ENCODE measurements around the gene HAUS3.
"Not testable (repeated sequence)": the region's sequence is repeated elsewhere in the genome, so short reads cannot be mapped to it uniquely, and the experiment has no call there.

The HAUS3 gene

GRCh38 chr4:2275546-2276251, 33.8 kb upstream of the HAUS3 start:
- DNase-seq (ENCODE audit: low spot score), result no peak

DNA sequence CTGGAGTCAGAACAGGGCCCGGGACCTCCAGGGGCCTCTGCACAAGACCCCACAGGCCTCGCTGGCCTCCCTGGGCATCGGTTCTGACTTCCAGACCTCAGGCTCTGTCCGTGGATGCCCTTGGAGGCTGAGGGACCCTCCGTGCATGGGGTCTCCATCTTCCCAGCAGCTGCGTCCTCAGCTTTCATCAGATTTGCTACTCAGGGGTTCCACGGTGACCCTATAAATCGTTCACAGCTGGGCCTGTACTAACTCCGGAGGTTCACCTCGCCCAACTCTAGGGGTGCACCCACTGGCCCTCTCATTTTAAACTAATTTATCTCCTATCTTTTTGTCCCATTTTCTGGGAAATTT, 33.1 kb upstream of the HAUS3 start:
- not testable (repeated sequence) for DNase-seq (ENCODE audit: low spot score)

GRCh38 chr4:2274320-2275043, 32.6 kb upstream of the HAUS3 start:
- no peak for DNase-seq (ENCODE audit: low spot score)

DNA sequence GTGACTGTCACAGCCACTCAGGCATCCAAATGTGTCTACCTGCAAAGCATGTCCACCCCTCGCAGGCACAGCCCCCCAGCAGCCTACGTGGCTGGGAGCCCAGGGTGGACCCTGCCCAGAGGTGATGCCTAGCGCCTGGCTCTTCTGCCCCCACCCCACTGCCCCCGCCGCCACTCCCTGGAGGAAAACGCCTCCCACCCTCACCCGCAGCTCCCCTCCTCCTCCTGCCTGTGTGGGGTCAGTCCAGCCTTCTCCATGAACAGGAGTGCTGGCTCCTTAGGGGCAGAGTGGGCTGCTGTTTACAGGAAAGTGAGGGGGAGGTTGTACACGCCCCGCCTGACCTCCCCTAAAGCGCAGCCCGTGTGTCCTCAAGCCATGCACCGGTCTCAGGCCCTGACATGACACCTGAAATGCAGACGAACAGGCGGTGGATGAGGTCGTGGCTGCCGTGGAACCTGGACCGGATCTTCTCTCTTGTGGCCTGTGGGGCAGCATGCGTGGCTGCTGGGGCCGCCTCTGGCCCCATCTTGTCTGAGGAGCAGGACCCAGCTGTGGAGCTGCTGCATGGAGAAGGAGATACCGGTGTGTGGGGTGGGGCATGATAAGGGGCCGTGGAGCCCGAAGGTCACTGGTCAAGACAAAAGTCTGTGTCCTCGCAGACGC, 31.9 kb upstream of the HAUS3 start:
- no peak for DNase-seq (ENCODE audit: low spot score)

DNA sequence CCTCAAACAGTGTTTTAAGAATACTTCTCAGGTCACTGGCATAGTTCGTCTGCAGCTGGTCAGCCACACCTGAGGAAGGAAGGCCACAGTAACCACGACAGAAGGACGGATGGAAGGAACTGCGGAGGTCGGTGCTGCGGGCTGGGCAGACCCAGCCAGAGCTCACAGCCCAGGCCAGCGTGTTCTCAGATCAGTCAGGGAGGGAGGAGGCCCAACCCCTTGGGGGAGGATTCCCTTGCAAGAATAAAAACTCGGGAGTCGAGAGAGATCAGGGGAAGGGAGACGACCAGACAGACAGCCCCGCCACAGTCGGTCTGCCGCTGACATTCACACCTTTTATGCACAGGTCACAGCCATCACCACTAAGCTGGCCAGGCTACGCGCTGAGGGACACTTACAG, 31.3 kb upstream of the HAUS3 start:
- DNase-seq (ENCODE audit: low spot score), result no peak

DNA sequence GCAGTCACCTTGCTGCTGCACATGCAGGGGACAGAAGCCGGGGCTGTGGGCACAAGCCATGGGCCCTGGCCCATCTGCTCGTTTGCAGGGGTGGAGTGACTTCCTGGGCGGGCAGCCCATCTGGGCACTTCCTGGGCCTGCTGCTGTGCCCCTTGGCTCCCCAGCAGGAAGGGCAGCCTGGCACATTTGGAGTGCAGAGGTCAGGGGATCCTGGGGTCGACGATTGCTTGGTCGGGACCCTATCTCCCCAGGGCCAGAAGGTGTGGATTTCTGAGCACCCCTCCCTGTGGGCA, 30.9 kb upstream of the HAUS3 start:
- DNase-seq (ENCODE audit: low spot score), result no peak

- DNase-seq (ENCODE audit: low spot score), result no peak
Observed at GRCh38 chr4:2272026-2272827, 30.3 kb upstream of the HAUS3 start.

GRCh38 chr4:2271279-2272025, 29.5 kb upstream of the HAUS3 start:
- no peak for DNase-seq (ENCODE audit: low spot score)

DNA sequence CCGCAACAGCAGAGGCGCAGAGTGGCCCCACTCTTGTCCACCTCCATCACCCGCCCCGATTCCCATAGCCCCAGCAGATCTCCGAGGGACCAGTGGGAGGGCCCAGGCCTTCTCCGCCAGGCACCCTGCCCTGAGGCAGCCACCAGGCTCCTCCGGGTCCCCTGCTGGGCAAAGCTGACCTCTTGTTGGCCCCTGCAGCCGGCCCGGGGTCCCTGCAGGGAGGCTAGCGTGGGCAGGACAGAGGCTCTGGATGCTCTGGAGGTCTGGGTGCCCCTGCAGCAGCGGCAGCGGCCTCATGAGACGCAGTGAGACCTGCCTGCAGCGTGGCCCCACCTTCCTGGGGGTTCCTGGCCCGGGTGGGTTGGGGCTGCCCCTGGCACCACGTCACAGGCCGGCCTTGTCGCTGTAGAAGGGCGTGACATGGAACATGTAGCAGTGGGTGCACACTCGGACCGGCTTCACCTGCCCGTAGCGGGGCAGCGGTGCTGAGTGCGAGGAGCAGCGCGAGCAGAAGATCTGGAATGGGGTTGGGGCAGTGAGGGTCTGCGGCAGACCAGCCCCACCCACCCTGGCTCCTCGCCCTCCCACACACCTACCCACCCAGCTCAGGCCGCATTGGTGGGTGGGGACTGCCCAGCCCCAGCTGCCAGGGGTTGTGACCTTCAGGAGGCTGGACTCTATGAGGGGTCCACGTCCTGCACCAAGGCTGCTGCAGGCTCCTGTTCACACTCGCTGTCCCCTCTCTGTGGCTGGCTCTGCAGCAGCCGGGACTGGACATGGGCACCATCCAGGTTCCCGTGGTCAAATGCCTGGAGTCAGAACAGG, 28.6 kb upstream of the HAUS3 start:
- DNase-seq (ENCODE audit: low spot score), result no peak

- DNase-seq (ENCODE audit: low spot score), result no peak
Observed at GRCh38 chr4:2269618-2270163, 27.8 kb upstream of the HAUS3 start.

DNA sequence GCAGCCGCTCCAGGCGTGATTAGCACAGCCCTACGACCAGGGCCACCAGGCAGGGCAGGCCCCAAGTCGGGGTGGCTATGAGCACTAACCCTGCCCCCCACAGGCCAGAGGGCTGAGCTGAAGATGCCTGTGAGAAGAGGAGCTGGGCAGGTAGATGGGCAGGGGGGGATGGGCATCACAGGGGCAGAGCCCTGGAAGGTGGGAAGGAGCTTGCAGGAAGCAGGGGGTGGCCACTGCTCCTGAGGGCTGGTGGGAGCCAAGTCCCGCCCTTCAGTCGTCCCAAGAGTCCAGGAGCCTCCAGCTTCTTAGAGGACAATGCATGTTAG, 27.2 kb upstream of the HAUS3 start:
- DNase-seq (ENCODE audit: low spot score), result no peak

DNA sequence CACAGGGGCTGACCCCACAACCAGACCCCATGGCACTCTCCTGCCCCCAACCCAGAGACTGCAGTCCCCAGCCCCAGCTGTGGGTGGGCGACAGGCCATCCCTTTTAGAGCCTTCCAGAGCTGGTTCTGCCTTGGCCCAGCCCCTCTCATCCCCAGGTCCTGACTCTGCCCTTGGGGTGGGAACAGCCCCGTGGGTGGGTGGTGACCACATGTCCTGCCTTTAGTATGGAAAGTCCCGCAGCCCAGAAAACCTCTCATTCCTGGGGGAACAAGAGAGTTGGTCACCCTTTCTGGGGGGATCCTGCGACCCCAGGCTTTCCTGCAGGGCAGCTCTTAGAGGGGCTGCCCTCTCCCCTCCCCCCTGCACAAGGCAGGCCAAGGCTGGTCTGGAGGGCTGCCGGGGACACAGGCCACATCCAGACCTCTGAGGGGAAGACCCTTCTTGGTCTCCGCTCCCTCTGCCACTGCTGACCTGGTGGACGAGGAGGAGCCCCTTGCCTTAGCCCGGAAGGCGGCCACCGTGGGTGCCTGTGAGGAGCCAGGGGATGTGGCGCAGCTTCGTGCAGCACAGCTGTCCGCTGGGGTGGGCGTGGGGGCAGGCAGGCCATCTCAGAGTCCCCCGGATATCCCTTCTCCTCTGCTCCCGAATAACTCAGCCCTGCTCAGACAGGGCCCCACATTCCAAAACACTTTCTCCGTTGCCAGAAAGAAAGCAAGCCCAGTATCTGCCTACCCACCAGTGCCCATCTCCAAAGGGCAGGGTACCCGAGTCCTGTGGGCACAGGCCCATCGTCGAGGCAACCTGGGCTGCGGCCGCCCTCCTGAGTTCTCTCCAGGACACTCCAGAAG, 26.7 kb upstream of the HAUS3 start:
- no peak for DNase-seq (ENCODE audit: low spot score)

DNA sequence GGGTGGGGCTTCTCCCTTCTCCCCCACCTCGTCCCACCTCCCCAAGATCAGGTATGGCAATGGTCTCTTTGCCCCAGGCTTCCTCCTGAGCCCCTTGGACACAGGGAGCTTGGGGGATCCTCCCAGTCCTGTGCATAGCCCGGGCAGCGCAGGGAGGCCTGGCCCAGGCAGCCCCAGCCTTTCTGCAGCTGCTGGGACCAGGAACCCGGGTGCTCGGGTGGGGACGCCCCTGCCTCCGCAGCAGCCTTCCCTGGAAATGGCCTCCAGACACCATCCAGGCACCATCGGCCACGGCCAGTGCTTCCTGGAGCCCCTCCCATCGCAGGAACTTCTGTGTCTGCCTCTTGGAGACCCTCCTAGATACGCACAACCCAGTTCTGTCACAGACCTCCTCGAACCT, 25.9 kb upstream of the HAUS3 start:
- DNase-seq (ENCODE audit: low spot score), result no peak

DNA sequence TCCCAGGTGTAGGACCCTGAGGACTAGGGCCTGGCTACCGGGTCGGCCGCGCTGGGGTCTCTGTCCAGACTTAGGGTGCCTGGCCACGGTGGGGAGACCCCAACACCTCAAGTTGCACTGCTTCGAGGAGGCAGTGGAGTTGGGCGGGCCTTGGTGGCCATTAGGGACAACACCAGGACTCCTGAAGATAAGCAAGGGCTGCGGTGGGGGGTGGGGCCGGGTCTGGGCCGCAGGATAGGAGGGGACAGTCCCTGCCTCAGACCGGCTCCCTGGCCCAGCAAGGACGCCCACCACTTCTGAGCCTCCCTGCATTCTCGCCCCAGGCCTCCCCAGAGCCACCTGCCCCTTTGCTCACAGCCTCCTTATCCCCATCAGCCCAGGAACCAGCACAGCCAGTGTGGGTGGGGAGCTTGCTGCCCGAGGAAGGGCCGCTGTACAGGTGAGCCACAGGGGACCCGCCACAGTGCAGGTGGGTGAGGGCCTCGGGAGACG, 25.4 kb upstream of the HAUS3 start:
- no peak for DNase-seq (ENCODE audit: low spot score)

DNA sequence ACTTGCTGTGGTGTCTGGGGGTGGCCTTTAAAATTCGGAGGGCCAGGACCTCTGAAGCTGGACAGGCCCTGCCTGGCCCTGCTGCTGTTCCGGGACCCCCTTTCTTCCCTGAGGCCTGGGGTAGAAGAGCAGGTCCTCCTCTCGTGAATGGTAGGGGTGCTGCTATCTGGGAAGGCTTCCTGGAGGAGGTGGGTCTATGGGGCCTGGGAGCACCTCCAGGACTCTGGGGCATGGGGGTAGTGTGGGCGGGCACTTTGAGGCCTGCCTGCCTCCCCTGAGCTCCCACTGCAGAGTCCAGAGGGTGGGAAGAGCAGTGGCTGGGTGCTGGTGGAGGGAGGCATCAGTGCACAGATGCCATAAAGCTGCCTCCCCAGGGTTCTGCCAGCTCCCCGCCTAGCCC, 24.9 kb upstream of the HAUS3 start:
- no peak for DNase-seq (ENCODE audit: low spot score)

DNA sequence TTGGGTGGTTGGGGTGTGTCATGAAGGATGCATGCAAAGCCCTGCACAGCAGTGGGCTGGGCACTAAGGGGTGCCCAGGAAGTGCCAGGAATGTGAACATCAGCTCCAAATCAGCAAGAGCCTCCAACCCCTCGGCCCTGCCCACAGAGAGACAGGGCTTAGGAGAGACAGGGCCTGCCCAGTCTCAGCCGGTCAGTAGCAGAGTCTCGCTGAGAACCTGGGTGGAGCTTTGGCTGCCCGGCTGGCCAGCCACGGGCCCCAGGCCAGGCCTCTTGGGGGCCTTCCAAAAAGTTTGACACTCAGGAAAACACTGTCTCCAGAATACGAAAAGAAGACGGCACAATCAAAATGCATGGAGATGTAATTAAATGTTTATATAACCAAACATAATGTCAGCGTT, 24.3 kb upstream of the HAUS3 start:
- peak; percentile 49 for DNase-seq (ENCODE audit: low spot score)

DNA sequence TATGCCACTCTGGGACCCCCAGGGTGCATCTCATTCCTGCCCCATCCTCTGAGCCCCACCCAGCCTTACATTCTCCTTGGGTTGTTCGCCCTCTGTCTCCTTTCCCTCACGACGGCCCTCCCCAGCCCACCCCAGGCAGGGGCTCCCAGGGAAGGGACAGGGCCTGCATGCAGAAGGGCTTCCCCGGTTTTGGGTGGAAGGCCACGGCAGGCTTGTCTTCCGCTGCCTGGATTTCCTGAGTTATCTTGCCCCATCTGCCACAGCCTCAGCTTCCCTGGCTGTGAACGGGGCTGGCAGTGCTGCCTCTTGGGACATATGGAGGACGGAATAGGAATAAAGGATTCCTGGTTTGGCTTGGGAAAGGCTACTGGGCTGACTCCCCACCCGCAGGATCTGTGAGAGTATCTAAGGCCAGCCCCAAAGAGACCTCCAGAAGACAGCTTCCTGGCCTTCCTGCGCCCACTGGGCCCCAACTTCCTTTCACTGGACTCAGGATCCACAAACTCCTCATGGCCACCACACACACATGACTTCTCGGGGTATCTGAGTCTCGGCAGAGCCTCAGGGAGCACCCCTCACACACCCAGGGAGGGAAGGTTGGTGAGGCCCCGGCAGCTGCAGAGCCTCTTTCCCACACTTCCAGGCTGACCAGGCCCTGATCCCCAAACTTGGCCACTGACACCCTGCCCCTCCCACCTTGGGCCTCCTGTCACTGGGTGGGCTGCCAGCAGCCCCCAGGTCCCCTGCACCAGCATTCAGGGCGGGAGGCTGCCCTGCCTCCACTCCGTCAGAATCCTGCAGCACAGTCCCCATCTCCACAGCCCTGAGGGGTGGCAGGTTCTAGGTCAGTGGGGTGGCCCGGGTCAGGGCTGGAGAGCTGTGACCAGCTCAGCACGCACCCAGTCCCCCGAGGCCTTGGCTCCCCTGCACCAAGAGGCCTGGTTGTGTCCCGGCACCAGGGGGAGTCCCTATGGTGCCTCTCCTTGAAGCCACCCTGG, 23.5 kb upstream of the HAUS3 start:
- no peak for DNase-seq (ENCODE audit: low spot score)

GRCh38 chr4:2264481-2265041, 22.6 kb upstream of the HAUS3 start:
- DNase-seq (ENCODE audit: low spot score), result no peak
